ENCODE data around the gene FBXL17.

DNA sequence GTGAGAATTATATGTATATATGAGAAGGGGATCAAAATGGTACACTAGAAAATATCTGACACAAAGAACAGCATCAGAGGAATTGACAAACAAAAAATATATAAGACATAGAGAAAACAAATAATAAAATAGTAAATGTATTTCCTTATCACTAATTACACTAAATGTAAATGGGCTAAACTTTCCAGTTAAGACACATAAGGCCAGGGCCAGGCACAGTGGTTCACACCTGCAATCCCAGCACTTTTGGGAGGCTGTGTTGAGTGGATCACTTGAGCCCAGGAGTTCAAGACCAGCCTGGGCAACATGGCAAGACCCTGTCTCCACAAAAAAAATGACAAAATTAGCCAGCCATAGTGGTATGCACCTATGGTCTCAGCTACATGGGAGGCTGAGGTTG is 8.5 kb downstream of the FBXL17 start:
- no peak for TF ChIP-seq POLR2A (IDR thresholded peaks at IDR 0.05)
- TF ChIP-seq, protein P1, sequence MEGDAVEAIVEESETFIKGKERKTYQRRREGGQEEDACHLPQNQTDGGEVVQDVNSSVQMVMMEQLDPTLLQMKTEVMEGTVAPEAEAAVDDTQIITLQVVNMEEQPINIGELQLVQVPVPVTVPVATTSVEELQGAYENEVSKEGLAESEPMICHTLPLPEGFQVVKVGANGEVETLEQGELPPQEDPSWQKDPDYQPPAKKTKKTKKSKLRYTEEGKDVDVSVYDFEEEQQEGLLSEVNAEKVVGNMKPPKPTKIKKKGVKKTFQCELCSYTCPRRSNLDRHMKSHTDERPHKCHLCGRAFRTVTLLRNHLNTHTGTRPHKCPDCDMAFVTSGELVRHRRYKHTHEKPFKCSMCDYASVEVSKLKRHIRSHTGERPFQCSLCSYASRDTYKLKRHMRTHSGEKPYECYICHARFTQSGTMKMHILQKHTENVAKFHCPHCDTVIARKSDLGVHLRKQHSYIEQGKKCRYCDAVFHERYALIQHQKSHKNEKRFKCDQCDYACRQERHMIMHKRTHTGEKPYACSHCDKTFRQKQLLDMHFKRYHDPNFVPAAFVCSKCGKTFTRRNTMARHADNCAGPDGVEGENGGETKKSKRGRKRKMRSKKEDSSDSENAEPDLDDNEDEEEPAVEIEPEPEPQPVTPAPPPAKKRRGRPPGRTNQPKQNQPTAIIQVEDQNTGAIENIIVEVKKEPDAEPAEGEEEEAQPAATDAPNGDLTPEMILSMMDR (IDR thresholded peaks at IDR 0.05), result no peak

Data from Peyer's patch (tissue), 4 donors.